Osteoblast (primary cell): ENCODE measurements around the gene ABCG1. TPM values are rescaled to one million over a fixed set of nuclear protein-coding genes. Genes with fewer than 3 reads are reported as not detected.

ENCODE experiments used
- DNase-seq: peaks from one replicate; pipeline ENCODE4 v3.0.0; 2011; ENCODE audit warnings: low spot score, mixed read lengths; ENCODE audit not compliant: insufficient read length; ENCODE audit errors: missing footprints
- H2AFZ ChIP-seq: 2 replicates; pipeline ENCODE4 v1.6.0; 2011; ENCODE audit warnings: mild to moderate bottlenecking, low read length
- H3K27ac ChIP-seq: 2 replicates; pipeline ENCODE4 v1.5.1; 2011; ENCODE audit warnings: mild to moderate bottlenecking, low read depth, low read length, moderate library complexity
- H3K27me3 ChIP-seq: 2 replicates; pipeline ENCODE4 v1.6.0; 2012; ENCODE audit warnings: mild to moderate bottlenecking, control low read depth, inconsistent platforms, low read length, moderate library complexity; ENCODE audit not compliant: insufficient read depth
- H3K36me3 ChIP-seq: 2 replicates; pipeline ENCODE4 v1.5.1; 2011; ENCODE audit warnings: mild to moderate bottlenecking, low read length, control low read depth, moderate library complexity; ENCODE audit not compliant: insufficient read depth
- H3K4me1 ChIP-seq: 2 replicates; pipeline ENCODE4 v1.5.1; 2011; ENCODE audit warnings: mild to moderate bottlenecking, low read length, control low read depth, moderate library complexity; ENCODE audit not compliant: insufficient read depth
- H3K4me2 ChIP-seq: 2 replicates; pipeline ENCODE4 v1.6.0; 2011; ENCODE audit warnings: mild to moderate bottlenecking, low read length; ENCODE audit not compliant: insufficient read depth
- H3K4me3 ChIP-seq: fragments of 200-600 bp; sonication (generic); 3 replicates; pipeline ENCODE4 v1.5.1; 2012; ENCODE audit warnings: mild to moderate bottlenecking, low read length, inconsistent platforms; ENCODE audit not compliant: insufficient read depth
- H3K79me2 ChIP-seq: 2 replicates; pipeline ENCODE4 v1.6.0; 2012; ENCODE audit warnings: mild to moderate bottlenecking, low read length, control low read depth, inconsistent platforms; ENCODE audit not compliant: insufficient read depth
- H3K9me3 ChIP-seq: 2 replicates; pipeline ENCODE4 v1.5.1; 2011; ENCODE audit warnings: low read depth, low read length, control low read depth
- H4K20me1 ChIP-seq: 2 replicates; pipeline ENCODE4 v1.6.0; 2012; ENCODE audit warnings: mild to moderate bottlenecking, low read length, control low read depth; ENCODE audit not compliant: insufficient read depth
- total RNA-seq: library from RNA; depleted of rRNA; stranded (reverse); fragments of >200 nt; gene quantifications from 2 replicates; pipeline ENCODE4 v1.2.3, GENCODE V29; 2012
- TF ChIP-seq, protein P1 (sequence below): IDR thresholded peaks from 2 replicates; pipeline ENCODE4 v1.5.1; 2011; ENCODE audit warnings: mild to moderate bottlenecking, low read depth, low read length, moderate library complexity; ENCODE audit errors: extremely low read depth

The ABCG1 gene
- total RNA-seq, 1 donor = 0.72 TPM

DNA sequence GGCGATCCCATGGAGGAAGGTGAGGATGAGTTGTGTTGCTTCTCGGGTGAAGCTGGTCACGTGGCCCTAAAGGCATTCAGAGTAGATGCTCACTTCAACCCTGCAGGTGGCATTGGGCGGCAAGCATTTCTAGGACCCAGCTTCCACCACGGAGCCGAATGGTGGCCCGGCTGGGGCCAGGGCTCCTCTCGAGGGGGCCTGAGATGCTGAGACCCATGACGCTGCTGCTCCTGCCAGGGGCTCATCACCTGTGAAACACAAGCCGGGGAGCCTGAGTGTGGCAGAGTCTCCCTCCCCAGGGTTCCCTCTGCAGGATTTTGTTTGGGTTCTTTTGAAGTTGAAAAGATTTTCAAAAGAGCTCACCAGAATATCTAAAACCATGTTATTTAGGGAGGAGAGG is 41.2 kb downstream of the ABCG1 start:
- Histone ChIP-seq H3K36me3 (no peaks in the 10 kb centered on the region), H3K27ac (no peak overlapping the region)

DNA sequence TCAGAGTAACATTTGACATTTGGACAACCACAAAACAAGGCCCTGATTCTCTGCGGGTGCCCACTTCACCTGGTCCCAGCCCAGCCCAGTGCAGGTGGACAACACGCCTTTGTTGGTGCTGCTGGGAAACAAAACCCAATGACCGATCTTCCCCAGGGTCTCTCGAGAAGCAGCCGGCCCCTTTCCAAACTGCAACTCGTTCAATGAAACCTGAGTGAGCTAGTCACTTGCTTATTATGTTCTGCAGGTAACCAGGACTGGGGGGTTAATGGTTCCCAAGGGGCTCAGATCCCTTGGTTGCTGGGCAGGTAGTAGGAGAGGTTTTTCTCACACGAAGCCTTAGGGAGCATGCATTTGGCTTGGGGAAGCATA is 42.9 kb downstream of the ABCG1 start:
- Histone ChIP-seq H3K9me3 (no peaks in the 10 kb centered on the region), H3K27ac (no peak overlapping the region), H3K4me1 (no peaks in the 10 kb centered on the region), H3K79me2 (no peaks in the 10 kb centered on the region), H4K20me1 (no peaks in the 10 kb centered on the region), H3K4me2 (no peak overlapping the region), H3K27me3 (no peaks in the 10 kb centered on the region), H3K4me3 (no peak overlapping the region), H2AFZ (no peak overlapping the region), H3K36me3 (no peaks in the 10 kb centered on the region)
- TF ChIP-seq, protein P1, sequence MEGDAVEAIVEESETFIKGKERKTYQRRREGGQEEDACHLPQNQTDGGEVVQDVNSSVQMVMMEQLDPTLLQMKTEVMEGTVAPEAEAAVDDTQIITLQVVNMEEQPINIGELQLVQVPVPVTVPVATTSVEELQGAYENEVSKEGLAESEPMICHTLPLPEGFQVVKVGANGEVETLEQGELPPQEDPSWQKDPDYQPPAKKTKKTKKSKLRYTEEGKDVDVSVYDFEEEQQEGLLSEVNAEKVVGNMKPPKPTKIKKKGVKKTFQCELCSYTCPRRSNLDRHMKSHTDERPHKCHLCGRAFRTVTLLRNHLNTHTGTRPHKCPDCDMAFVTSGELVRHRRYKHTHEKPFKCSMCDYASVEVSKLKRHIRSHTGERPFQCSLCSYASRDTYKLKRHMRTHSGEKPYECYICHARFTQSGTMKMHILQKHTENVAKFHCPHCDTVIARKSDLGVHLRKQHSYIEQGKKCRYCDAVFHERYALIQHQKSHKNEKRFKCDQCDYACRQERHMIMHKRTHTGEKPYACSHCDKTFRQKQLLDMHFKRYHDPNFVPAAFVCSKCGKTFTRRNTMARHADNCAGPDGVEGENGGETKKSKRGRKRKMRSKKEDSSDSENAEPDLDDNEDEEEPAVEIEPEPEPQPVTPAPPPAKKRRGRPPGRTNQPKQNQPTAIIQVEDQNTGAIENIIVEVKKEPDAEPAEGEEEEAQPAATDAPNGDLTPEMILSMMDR = no peak
- DNase-seq = peak; percentile 38

More for the DNA sequence above, 41.2 kb downstream of the ABCG1 start:
- peaks cover 2% of the 10 kb centered on the region for H3K27me3 ChIP-seq
- DNase-seq = no peak
- no peak overlapping the region for H3K4me3 ChIP-seq
- no peaks in the 10 kb centered on the region for H3K79me2 ChIP-seq
- no peaks in the 10 kb centered on the region for H3K9me3 ChIP-seq
- no peak overlapping the region for H3K4me2 ChIP-seq
- H3K4me1 ChIP-seq = no peaks in the 10 kb centered on the region
- H2AFZ ChIP-seq = no peak overlapping the region
- no peaks in the 10 kb centered on the region for H4K20me1 ChIP-seq
- TF ChIP-seq, protein P1 = no peak

DNA sequence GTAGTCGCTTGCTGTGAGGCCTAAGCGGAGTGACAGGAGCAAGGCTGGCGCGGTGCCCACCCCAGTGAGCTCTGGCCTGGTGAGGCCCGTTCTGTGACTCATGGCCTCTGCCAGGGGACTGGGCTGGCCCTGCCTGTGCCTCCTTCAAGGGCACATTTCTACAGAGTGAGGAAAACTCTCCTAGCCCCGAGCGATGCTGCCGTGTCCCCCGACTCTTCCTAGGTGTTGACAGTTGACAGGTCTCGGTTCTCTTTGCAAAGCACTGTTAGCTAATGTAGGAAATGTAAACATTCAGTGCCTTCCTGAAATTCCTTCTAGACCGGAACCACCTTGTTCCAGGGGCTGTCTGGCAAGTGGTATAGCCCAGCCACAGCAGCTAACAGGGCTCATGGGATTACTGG is 43.9 kb downstream of the ABCG1 start:
- Histone ChIP-seq H4K20me1 (no peaks in the 10 kb centered on the region), H3K4me2 (no peak overlapping the region), H3K9me3 (no peaks in the 10 kb centered on the region), H3K36me3 (no peaks in the 10 kb centered on the region), H3K27me3 (no peaks in the 10 kb centered on the region), H3K27ac (no peak overlapping the region), H3K79me2 (no peaks in the 10 kb centered on the region), H3K4me3 (no peak overlapping the region), H3K4me1 (no peaks in the 10 kb centered on the region), H2AFZ (no peak overlapping the region)
- peak; percentile 73 for DNase-seq
- TF ChIP-seq, protein P1 = no peak

DNA sequence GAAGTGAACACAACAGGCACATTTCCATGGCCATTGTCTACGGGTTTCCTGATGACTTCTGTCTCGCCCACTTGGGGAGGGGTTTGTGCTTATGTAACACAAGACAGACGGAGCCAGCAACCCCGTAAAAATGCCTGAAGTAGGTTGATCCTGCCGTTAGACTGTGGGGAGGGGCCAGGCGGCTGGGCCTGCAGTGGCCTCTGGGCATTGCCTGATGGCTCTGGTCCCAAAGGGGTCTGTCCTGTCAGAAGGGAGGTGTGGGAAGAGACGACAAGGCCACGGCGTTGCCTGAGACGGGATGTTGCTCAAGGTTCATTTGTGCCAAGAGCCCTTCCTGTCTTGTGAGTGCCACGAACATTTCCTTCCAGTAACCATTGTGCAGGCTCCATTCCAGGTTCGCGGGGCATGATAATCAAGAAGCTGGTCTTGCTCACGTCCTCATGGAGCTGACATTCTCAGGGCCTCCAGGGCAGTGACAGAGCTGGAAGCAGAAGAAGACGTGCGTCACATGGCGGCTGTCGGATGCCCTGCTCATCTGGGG is 44.7 kb downstream of the ABCG1 start:
- Histone ChIP-seq H3K79me2 (no peaks in the 10 kb centered on the region), H3K4me2 (no peak overlapping the region), H3K9me3 (no peaks in the 10 kb centered on the region), H3K4me1 (no peaks in the 10 kb centered on the region), H3K27ac (no peak overlapping the region), H3K4me3 (no peak overlapping the region), H4K20me1 (no peaks in the 10 kb centered on the region), H3K36me3 (no peaks in the 10 kb centered on the region), H2AFZ (no peak overlapping the region), H3K27me3 (no peaks in the 10 kb centered on the region)
- no peak for DNase-seq
- TF ChIP-seq, protein P1 = no peak
